Fibroblast of skin of scalp (primary cell): ENCODE measurements around the gene PNO1.
A peak's percentile ranks its signal among the peaks of the same experiment; 100 is the strongest.
"Not testable (repeated sequence)": the region's sequence is repeated elsewhere in the genome, so short reads cannot be mapped to it uniquely, and the experiment has no call there.

Experiments
- DNase-seq: peaks from one replicate; pipeline ENCODE4 v3.0.0-alpha.2; 2013

PNO1 gene

DNA sequence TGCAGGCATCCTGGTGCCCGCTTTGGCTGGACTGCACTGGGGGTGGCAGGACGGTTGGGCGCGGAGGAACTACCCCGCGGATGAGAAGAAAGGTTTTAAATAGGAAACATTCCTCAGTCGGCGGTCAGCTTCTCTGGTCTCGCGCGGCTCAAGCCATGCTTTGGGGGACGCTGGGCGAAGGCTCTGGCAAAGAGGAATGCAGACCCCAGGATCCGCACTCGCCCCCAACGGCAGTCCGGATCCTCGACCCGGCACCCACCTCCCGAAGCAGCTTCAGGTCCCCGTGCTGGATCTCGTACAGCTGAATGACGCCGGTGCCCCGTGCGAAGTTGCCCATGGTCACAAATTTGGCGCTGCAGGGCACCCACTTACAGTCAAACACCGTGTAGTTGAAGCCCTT lies 686 bp upstream of the PNO1 start:
- DNase-seq: no peak

GRCh38 chr2:68158134-68158447 lies 403 bp downstream of the PNO1 start:
- DNase-seq: no peak

- DNase-seq: no peak
Measured at GRCh38 chr2:68163641-68164040, 6.0 kb downstream of the PNO1 start.

GRCh38 chr2:68167186-68167585 lies 9.5 kb downstream of the PNO1 start:
- DNase-seq: no peak

- no peak for DNase-seq
Measured at GRCh38 chr2:68169308-68169707, 11.6 kb downstream of the PNO1 start.

- no peak for DNase-seq
Measured at GRCh38 chr2:68171146-68171545, 13.5 kb downstream of the PNO1 start.

- DNase-seq: no peak
Measured at GRCh38 chr2:68171684-68172083, 14.0 kb downstream of the PNO1 start.

- no peak for DNase-seq
Measured at GRCh38 chr2:68172521-68172920, 14.8 kb downstream of the PNO1 start.

DNA sequence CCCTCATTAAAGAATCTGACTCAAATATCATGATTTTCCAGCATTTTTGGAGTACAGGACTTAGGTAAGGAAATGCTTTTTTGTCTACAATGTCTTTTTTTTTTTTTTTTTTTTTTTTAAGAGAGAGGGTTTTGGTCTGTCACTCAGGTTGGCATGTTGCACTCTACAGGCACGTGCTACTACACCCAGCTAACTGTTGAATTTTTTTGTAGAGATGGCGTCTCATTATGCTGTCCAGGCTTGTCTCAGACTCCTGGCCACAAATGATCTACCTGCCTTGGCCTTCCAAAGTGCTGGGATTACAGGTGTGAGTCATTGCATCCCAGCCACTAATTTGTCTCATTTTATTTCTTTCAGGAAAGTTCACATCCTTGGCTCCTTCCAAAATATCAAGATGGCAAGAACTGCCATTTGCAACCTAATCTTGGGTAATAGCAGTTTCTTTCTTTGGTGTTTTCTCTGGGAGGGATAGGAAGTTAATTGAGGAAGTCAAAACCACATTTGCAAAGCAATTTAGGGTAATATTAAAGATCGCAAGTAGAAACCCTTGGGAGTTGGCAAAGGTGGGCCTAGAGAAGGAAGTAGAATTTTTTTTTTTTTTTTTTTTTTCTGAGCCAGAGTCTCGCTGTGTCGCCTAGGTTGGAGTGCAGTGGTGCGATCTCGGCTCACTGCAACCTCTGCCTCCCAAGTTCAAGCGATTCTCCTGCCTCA lies 15.5 kb downstream of the PNO1 start:
- DNase-seq: no peak

GRCh38 chr2:68175210-68175609 lies 17.5 kb downstream of the PNO1 start:
- DNase-seq: not testable (repeated sequence)

- no peak for DNase-seq
Measured at GRCh38 chr2:68176657-68177056, 19.0 kb downstream of the PNO1 start.

GRCh38 chr2:68177541-68177940 lies 19.9 kb downstream of the PNO1 start:
- no peak for DNase-seq

DNA sequence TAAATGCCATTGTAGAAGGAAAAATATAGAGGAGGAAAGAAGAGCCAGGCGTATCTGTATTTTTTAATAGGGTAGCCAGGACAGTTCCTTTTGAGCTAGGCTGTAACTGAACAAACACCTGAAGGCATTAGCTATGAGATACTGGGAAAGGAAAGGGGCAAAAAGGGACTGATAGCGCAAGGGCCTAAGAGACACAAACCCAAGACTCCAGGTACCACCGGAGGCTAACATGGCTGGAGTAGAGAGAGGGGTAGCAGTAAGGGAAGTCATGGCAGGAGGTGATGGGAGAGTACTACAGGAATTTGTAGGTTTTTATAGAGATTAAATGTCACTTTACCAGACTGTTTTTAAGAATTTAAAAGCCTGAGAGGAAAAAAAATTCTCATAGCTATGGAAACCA lies 20.7 kb downstream of the PNO1 start:
- no peak for DNase-seq

- DNase-seq: no peak
Measured at GRCh38 chr2:68178954-68179627, 21.4 kb downstream of the PNO1 start.

GRCh38 chr2:68182902-68183301 lies 25.2 kb downstream of the PNO1 start:
- no peak for DNase-seq

DNA sequence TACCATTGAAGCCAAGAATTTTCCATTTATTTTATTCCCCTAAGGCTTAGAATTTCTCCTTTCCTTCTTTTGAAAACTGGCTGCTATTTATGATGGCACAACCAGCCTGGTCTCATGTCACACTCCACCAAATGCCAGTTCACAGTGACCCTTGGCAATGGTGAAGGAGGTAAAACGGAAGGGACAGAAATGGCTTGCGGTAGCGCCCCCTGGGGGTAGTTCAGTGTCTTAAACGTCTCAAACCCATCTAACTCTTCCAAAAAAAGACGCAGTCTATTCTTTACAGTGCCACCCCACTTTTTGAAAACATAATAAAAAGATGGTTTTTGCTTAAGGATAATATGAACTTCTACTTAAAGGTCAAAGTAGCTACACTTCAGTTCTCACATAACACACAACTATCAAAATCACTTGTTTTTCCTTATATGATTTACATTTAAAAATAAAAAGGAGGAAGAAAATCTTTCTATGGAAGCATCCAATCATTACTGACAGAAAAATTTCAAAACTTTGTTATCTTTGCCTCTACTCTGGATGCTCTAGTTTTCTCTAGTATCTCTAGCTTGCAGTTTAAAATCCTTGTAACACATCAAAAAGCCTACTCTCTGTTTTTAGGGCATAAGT lies 28.0 kb downstream of the PNO1 start:
- peak; percentile 37 for DNase-seq

DNA sequence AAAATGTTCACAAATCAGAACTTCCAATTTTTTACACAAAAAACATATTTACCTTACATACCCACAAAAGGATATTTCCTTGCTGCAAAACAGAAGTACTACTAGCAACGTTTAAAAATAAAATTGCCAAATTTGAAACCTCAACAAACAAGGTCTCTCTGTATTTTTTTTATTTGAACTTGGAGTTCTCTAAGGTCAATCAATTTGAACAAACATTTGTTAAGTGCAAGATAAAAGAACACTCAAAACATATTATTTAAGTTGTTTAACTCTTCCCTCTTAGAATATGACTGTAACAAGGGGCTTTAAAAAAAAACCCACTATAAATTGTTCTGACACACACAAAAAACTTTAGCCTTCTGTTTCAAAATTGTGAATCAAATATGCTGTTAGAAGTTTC lies 29.6 kb downstream of the PNO1 start:
- no peak for DNase-seq

DNA sequence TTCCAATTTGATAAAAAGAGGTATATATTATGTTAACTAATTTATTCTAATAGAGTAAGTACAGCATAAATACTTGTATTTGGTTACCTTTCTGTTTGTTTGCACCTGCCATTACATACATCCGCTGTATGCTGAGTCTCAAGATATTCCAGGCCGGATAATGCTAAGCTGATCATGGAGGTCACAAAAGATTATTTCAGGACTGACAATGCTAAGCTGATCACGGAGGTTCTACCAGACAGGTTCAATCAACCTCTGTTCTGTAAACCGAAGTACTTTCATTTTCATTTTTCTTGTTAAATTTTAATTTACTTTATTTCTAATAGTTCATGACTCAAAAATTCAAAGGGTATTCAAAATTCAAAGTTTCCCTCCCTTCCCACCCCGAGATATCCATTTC lies 31.1 kb downstream of the PNO1 start:
- DNase-seq: no peak

DNA sequence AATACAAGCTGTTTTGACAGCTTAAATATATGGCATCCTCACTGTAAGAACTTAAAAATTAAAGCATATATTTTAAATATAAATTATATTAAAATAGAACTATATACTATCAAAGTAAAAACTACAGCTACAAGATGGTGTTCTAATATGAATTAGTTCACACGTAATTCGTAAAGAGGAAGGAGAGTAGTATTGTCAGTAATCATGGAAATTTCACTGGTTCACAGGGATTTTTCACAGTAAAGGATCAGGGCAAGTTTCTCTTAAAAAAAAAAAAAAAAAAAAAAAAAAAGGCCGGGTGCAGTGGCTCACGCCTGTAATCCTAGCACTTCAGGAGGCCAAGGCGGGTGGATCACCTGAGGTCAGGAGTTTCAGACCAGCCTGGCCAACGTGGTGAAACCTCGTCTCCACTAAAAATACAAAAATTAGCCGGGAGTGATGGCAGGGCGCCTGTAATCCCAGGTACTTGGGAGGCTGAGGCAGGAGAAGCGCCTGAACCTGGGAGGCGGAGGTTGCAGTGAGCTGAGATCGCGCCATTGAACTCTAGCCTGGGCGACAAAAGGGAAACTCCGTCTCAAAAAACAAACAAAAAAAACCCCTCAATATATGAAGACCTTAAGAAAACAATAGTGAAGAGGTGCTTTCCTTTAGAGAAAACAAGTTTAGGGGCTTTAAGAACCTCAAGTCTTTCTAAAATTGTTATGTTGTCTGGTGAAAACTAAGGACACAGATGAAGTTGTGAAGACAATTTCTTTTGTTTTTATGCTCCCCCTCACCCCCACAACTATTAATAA lies 32.5 kb downstream of the PNO1 start:
- no peak for DNase-seq

GRCh38 chr2:68190991-68191731 lies 33.5 kb downstream of the PNO1 start:
- peak; percentile 78 for DNase-seq

DNA sequence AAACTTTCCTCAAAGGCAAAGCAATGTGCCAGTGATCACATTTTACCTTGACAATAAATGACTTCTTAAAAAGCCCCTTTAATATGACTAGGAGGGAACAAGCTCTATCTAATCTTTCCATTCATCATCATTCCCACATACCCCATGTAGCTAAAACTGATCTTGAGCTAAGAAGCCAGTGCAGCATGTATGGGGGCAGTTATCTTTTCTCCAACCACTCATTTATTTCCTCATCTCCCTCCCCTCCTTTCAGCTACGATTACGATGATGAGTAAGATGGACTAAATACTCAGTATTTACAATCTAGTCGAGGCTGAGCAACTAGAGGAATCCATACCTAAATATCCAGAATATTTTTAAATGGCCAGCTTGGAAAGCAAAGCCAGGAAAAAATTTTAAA lies 35.5 kb downstream of the PNO1 start:
- DNase-seq: no peak

- DNase-seq: peak; percentile 52
Measured at GRCh38 chr2:68193787-68194372, 36.2 kb downstream of the PNO1 start.
